ENCODE data around the gene PTPRM. TPM values are rescaled to one million over a fixed set of nuclear protein-coding genes. Genes with fewer than 3 reads are reported as not detected.

Gene PTPRM
- total RNA-seq, 4 donors from 2014 or later, result 62.7 to 94.0 (median 76.0) TPM

- Histone ChIP-seq H3K27me3 (no peaks in the 10 kb centered on the region), H3K36me3 (no peaks in the 10 kb centered on the region), H3K27ac (replicated peaks in 1 of 4) (no peak overlapping the region), H3K9me3 (no peaks in the 10 kb centered on the region), H3K4me3 (no peak overlapping the region), H3K4me1 (peaks cover 0 to 18% (median 7%) of the 10 kb centered on the region in 4 donors)
- intact Hi-C loops (cut with DNase I), result no loop called here
- no peak for DNase-seq (ENCODE audit: extremely low spot score)
- WGBS, result 91% methylated on average over 3 of the region's 3 CpGs
- no peak for TF ChIP-seq POLR2AphosphoS5 (IDR thresholded peaks at IDR 0.05)
- no peak for TF ChIP-seq EP300 (IDR thresholded peaks at IDR 0.05)
- TF ChIP-seq, protein P1, sequence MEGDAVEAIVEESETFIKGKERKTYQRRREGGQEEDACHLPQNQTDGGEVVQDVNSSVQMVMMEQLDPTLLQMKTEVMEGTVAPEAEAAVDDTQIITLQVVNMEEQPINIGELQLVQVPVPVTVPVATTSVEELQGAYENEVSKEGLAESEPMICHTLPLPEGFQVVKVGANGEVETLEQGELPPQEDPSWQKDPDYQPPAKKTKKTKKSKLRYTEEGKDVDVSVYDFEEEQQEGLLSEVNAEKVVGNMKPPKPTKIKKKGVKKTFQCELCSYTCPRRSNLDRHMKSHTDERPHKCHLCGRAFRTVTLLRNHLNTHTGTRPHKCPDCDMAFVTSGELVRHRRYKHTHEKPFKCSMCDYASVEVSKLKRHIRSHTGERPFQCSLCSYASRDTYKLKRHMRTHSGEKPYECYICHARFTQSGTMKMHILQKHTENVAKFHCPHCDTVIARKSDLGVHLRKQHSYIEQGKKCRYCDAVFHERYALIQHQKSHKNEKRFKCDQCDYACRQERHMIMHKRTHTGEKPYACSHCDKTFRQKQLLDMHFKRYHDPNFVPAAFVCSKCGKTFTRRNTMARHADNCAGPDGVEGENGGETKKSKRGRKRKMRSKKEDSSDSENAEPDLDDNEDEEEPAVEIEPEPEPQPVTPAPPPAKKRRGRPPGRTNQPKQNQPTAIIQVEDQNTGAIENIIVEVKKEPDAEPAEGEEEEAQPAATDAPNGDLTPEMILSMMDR (IDR thresholded peaks at IDR 0.05), result no peak
- TF ChIP-seq POLR2A (IDR thresholded peaks at IDR 0.05; ENCODE audit: low read depth), result no peak
Measured at GRCh38 chr18:7696780-7697179, 129.7 kb downstream of the PTPRM start.

- peaks cover 0 to 18% (median 7%) of the 10 kb centered on the region in 4 donors for H3K4me1 ChIP-seq
- no peaks in the 10 kb centered on the region for H3K36me3 ChIP-seq
- intact Hi-C loops (cut with DNase I), result no loop called here
- H3K27me3 ChIP-seq, result no peaks in the 10 kb centered on the region
- no peaks in the 10 kb centered on the region for H3K9me3 ChIP-seq
- H3K4me3 ChIP-seq, result no peak overlapping the region
- H3K27ac ChIP-seq (replicated peaks in 1 of 4), result no peak overlapping the region
- DNase-seq (ENCODE audit: extremely low spot score), result no peak
- TF ChIP-seq EP300 (IDR thresholded peaks at IDR 0.05), result no peak
- TF ChIP-seq, protein P1 (IDR thresholded peaks at IDR 0.05), result no peak
- WGBS, result 92% methylated on average over 2 of the region's 2 CpGs
Measured at GRCh38 chr18:7697306-7697705, 130.2 kb downstream of the PTPRM start.

DNA sequence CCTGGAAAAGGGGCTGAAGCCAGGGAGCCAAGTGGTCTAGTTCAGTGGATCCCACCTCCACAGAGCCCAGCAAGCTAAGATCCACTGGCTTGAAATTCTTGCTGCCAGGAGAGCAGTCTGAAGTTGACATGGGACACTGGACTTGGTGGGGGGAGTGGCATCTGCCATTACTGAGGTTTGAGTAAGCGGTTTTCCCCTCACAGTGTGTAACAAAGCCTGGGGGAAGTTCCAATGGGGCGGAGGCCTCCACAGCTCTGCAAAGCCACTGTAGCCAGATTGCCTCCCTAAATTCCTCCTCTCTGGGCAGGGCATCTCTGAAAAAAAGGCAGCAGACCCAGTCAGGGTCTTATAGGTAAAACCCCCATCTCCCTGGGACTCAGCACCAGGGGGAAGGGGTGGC is 144.4 kb downstream of the PTPRM start:
- H3K27me3 ChIP-seq, result no peaks in the 10 kb centered on the region
- no peak for TF ChIP-seq EP300 (IDR thresholded peaks at IDR 0.05)
- no peak for TF ChIP-seq POLR2A (IDR thresholded peaks at IDR 0.05; ENCODE audit: low read depth)
- no peak for TF ChIP-seq POLR2AphosphoS5 (IDR thresholded peaks at IDR 0.05)
- TF ChIP-seq, protein P1 (IDR thresholded peaks at IDR 0.05), result no peak
- H3K9me3 ChIP-seq, result peaks cover 0 to 3% (median 0%) of the 10 kb centered on the region in 4 donors
- intact Hi-C loops (cut with DNase I), result no loop called here
- no peak overlapping the region for H3K4me3 ChIP-seq
- H3K27ac ChIP-seq (replicated peaks in 1 of 4), result no peak overlapping the region
- 81% methylated on average over 2 of the region's 2 CpGs for WGBS
- DNase-seq (ENCODE audit: extremely low spot score), result no peak
- peaks cover 8 to 23% (median 15%) of the 10 kb centered on the region in 4 donors for H3K4me1 ChIP-seq
- H3K36me3 ChIP-seq, result no peaks in the 10 kb centered on the region

DNA sequence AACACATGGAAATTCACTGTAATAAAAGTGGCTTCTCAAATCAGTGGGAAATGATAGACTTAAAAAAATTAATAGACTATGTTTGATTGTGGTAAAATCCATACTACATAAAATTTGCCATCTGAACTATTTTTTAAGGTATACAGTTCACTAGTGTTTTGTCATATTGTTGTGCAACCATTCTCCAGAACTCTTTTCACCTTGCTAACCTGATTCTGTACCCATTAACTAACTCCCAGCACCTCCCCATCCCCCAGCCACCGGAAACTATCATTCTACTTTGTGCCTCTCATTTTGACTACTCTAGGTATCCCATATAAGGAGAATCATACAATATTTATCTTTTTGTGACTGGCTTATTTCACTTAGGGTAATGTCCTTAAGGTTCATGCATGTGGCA is 153.3 kb downstream of the PTPRM start:
- DNase-seq (ENCODE audit: extremely low spot score), result no peak
- intact Hi-C loops (cut with DNase I), result no loop called here
- no peak for TF ChIP-seq POLR2AphosphoS5 (IDR thresholded peaks at IDR 0.05)
- TF ChIP-seq, protein P1 (IDR thresholded peaks at IDR 0.05), result no peak
- no peak for TF ChIP-seq POLR2A (IDR thresholded peaks at IDR 0.05; ENCODE audit: low read depth)
- TF ChIP-seq EP300 (IDR thresholded peaks at IDR 0.05), result no peak
- WGBS, result 79% methylated on average over 1 of the region's 1 CpG
- Histone ChIP-seq H3K4me1 (peaks cover 0 to 18% (median 4%) of the 10 kb centered on the region in 4 donors), H3K36me3 (no peaks in the 10 kb centered on the region), H3K27me3 (no peaks in the 10 kb centered on the region), H3K27ac (replicated peaks in 1 of 4) (no peak overlapping the region), H3K4me3 (no peak overlapping the region), H3K9me3 (peaks cover 0 to 8% (median 0%) of the 10 kb centered on the region in 4 donors)

- no peak overlapping the region for H3K4me3 ChIP-seq
- peaks cover 0 to 18% (median 4%) of the 10 kb centered on the region in 4 donors for H3K4me1 ChIP-seq
- no peak overlapping the region for H3K27ac ChIP-seq (replicated peaks in 1 of 4)
- H3K36me3 ChIP-seq, result no peaks in the 10 kb centered on the region
- TF ChIP-seq POLR2A (IDR thresholded peaks at IDR 0.05; ENCODE audit: low read depth) (no peak), EP300 (IDR thresholded peaks at IDR 0.05) (no peak)
- TF ChIP-seq, protein P1 (IDR thresholded peaks at IDR 0.05), result no peak
- 55% methylated on average over 2 of the region's 2 CpGs for WGBS
- no peaks in the 10 kb centered on the region for H3K27me3 ChIP-seq
- intact Hi-C loops (cut with DNase I), result no loop called here
- DNase-seq (ENCODE audit: extremely low spot score), result no peak
- peaks cover 0 to 5% (median 0%) of the 10 kb centered on the region in 4 donors for H3K9me3 ChIP-seq
Measured at GRCh38 chr18:7721532-7721931, 154.4 kb downstream of the PTPRM start.

Measured in esophagus muscularis mucosa (tissue), 4 donors.